Muscle of leg (tissue), 11 donors: ENCODE results near the gene AUP1. TPM values are rescaled to one million over a fixed set of nuclear protein-coding genes. Genes with fewer than 3 reads are reported as not detected.

ENCODE experiments used
- DNase-seq: peaks from one replicate; pipeline ENCODE4 v3.0.0; 2013
- H3K27ac ChIP-seq: one replicate; pipeline ENCODE4 v1.5.1; 2013; ENCODE audit warnings: mild to moderate bottlenecking, low read length, control low read depth
- H3K27me3 ChIP-seq: one replicate; pipeline ENCODE4 v1.6.1; 2013; ENCODE audit warnings: low read length; ENCODE audit not compliant: control insufficient read depth, insufficient read depth
- H3K36me3 ChIP-seq: one replicate; pipeline ENCODE4 v1.6.1; 2013; ENCODE audit warnings: low read length; ENCODE audit not compliant: control insufficient read depth, insufficient read depth
- H3K4me1 ChIP-seq: one replicate; pipeline ENCODE4 v1.6.1; 2013; ENCODE audit warnings: low read length; ENCODE audit not compliant: control insufficient read depth, insufficient read depth
- H3K4me3 ChIP-seq: one replicate; pipeline ENCODE4 v1.5.1; 2013; ENCODE audit warnings: low read length, control low read depth
- H3K9me3 ChIP-seq: replicated peaks from 2 replicates; pipeline ENCODE4 v1.6.1; 2013; ENCODE audit warnings: low read depth, low read length; ENCODE audit not compliant: control insufficient read depth
- WGBS: methylation state at CpG from one replicate; pipeline ENCODE4 v1.1.5; 2013; ENCODE audit warnings: missing lambda C conversion rate; ENCODE audit not compliant: insufficient coverage; 5-methylcytosine and 5-hydroxymethylcytosine counted together
- polyA plus RNA-seq, 8 donors: library from polyadenylated mRNA; unstranded; fragments of 120-200 nt; gene quantifications; one replicate each; pipeline versions ENCODE4 v1.2.1 to v1.2.3, GENCODE V29; 2013; ENCODE audit warnings: inconsistent platforms in 1 of 8, low replicate concordance in 1 of 8; ENCODE audit not compliant: insufficient read length in 8 of 8, insufficient read depth in 1 of 8
- total RNA-seq: library from RNA; stranded (reverse); fragments of 120-200 nt; gene quantifications from one replicate; pipeline ENCODE4 v1.2.4, GENCODE V29; 2013

Gene AUP1
- total and polyA plus RNA-seq, 9 donors, result 58.5 to 84.9 (median 66.2) TPM

DNA sequence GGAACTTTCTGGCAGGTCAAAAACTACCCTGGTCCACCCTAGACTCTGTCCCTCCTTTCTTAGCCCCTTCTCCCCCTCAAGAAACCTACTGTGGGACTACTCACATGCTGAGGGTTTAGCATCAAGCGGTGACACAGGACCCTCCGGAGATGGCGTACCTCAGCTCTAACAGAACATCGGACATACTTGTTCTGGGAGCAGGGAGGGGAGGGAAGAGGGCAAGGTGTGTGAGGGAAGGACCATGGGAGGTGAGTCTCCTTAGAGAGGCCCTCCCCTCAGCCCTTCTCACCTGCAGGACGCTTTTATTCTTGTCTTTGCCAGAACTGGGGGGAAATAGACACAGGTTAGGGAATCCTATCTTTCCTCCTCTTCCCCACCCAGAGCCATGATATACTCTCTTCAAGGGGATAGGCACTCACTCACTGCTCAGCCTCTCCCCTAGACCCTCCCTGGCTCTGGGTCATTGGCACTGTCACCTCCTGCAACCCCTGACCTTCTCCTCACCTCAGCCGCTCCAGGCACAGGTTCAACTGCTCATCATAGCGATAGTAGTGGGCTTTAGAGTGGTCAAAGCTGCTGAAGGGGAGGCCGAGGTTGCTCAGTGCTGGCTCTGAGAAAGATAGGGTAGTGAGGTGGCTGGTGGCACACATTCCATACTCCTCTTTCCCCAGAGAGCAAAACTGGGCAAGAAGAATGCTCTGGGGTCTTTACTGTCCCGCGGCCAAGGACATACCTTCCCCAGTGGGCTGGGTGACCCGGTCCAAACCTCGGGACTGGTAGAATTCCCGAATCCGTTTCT lies 23.9 kb downstream of the AUP1 start:
- Histone ChIP-seq H3K4me3 (no peak overlapping the region), H3K4me1 (peaks cover 50% of the 10 kb centered on the region), H3K27me3 (peaks cover 68% of the 10 kb centered on the region), H3K27ac (no peak overlapping the region), H3K36me3 (peaks cover 16% of the 10 kb centered on the region), H3K9me3 (no peaks in the 10 kb centered on the region)
- DNase-seq, result no peak
- WGBS, result 92% methylated on average over 5 of the region's 14 CpGs

DNA sequence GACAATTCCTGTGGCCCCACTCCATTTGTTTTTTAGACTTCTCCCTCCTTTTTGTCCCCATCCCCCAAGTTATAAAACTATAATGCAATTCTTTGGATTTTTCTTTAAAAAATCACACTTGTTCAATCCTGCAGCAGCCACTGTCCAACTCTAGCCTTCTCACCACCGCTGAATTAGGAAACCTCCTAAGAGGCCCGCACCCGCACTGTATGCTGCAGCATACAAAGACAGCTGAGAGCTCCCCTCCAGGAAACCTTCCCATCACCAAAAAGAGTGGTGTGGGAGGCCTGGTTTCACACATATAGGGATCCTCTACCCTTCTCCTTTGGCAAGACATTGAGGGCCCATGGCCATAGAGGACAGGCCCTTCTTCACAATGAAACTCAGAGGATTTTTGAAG lies 24.9 kb downstream of the AUP1 start:
- WGBS, result 85% methylated on average over 3 of the region's 3 CpGs
- Histone ChIP-seq H3K27ac (no peak overlapping the region), H3K27me3 (peaks cover 71% of the 10 kb centered on the region), H3K36me3 (peaks cover 16% of the 10 kb centered on the region), H3K9me3 (no peaks in the 10 kb centered on the region), H3K4me3 (no peak overlapping the region), H3K4me1 (peaks cover 58% of the 10 kb centered on the region)
- no peak for DNase-seq

DNA sequence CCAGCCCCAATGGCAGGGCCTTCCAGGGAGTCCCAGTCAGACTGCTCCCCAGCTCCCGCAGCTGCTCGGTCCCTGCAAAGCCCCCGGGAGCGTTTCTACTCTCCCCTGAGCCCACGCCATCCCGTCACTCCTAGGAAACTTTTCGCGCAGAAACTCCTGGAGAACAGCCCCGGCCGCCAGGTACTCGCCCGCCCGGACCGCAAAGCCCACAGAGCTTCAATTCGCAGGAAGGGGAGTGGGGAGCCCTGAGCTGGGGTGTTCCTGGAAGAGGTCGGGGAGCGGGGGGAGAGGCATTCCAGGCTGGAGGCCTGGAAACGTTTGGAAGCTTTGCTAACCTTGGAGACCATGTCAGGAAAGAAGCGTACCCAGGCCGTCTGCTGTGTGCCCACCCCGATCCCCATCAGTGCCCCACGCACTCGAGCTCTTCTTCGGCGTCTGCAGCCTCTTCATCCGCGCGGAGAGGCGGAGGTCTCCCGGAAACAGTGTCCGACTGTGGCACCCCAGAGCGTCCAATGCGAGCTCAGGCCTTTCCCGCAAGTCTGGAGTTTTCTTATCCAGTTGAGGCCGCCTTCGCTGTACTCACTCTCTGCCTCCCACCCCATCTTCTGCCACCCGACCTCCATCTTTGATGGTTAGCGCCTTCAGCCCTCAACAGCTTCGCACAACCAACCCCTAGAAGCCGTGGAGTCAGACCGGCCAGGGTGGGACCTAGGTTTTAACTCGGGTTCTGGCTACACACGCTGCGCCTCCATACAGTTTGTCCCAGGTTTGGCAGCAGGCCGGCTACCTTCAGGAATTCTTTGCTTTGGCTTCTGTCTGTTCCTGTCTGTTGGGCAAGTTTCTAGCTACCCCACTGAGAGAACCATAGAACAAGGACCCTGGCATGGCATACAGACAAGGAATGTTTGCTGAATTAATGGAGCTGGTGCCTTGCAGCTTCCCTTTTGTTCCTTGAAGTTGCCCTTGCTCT lies 25.7 kb downstream of the AUP1 start:
- H3K36me3 ChIP-seq, result peaks cover 16% of the 10 kb centered on the region
- H3K9me3 ChIP-seq, result no peaks in the 10 kb centered on the region
- peaks cover 66% of the 10 kb centered on the region for H3K4me1 ChIP-seq
- H3K4me3 ChIP-seq, result peak overlapping the region; percentile 58
- WGBS, result 31% methylated on average over 45 of the region's 45 CpGs
- H3K27me3 ChIP-seq, result peaks cover 77% of the 10 kb centered on the region
- peak overlapping the region; percentile 80 for H3K27ac ChIP-seq
- DNase-seq, result no peak

DNA sequence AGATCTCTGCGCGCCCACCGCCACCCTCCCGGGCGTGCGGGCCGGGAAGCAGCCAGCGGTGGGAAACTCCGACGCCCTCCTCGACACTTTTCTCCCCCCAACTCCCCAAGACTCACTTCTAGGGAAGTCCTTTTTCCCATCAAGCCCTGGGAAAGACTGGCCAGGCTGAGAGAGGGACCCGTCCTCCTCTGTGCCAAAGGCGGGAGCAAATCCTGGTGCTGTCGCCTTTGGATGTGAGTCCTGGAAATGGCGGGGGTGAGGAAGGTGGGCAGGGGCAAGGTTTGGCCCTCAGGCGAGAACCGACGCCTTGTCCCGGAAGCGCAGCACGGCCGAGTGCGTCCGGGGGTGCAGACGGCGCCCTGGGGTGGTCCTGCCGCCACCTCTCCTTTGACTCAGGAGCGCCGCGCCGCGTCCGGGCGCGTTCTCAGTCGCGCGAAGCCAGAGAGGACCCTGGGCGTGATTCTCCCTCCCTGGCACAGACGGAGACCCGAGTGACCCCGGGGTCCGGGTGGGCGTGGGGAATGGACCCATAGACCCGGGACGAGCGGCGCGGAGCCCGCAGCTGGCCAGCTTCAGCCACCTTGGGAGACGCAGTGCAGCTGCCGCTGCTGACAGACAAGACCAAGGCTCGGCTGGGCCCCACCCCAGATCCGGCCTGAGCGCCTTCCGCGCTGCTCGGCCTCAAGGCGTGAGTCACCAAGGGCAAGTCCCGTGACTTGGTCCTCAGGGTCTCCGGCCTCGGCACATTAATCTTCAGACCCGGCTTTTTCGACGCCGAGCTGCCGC lies 26.6 kb downstream of the AUP1 start:
- peaks cover 77% of the 10 kb centered on the region for H3K27me3 ChIP-seq
- H3K36me3 ChIP-seq, result peaks cover 16% of the 10 kb centered on the region
- peak; percentile 90 for DNase-seq
- peaks cover 69% of the 10 kb centered on the region for H3K4me1 ChIP-seq
- peak overlapping the region; percentile 80 for H3K27ac ChIP-seq
- under 1% methylated on average over 58 of the region's 67 CpGs for WGBS
- peak overlapping the region; percentile 58 for H3K4me3 ChIP-seq
- no peaks in the 10 kb centered on the region for H3K9me3 ChIP-seq

DNA sequence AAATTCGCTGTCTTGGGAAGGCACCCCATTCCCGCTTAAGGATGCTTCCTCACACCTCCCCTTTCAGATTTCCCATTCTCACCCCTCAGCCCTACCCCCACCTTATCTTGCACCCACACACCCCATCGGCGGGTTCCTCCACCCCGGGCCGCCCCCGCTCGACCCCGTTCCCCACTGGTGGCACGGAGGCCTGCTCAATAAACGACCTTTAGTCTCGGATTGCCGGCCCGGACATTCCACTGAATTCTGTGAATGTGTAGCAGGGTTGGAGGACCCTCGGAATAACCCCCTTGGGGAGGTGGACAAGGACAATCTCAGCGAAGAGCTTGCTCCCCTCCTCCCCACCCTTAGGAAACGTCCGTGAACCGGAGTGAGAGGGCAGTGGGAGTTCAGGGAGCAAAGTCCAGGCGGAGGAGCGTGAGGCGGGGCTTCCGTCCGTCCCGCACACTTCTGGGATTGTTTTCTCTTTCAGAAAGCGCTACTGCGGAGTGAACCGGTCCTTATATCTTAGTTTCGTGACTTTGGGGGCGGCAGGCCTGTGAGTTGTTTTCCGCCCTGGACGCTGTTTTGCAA lies 27.3 kb downstream of the AUP1 start:
- Histone ChIP-seq H3K36me3 (peaks cover 16% of the 10 kb centered on the region), H3K27ac (peak overlapping the region; percentile 80), H3K27me3 (peaks cover 82% of the 10 kb centered on the region), H3K4me1 (peaks cover 74% of the 10 kb centered on the region), H3K4me3 (peak overlapping the region; percentile 58), H3K9me3 (no peaks in the 10 kb centered on the region)
- DNase-seq, result peak; percentile 47
- 11% methylated on average over 20 of the region's 32 CpGs for WGBS

DNA sequence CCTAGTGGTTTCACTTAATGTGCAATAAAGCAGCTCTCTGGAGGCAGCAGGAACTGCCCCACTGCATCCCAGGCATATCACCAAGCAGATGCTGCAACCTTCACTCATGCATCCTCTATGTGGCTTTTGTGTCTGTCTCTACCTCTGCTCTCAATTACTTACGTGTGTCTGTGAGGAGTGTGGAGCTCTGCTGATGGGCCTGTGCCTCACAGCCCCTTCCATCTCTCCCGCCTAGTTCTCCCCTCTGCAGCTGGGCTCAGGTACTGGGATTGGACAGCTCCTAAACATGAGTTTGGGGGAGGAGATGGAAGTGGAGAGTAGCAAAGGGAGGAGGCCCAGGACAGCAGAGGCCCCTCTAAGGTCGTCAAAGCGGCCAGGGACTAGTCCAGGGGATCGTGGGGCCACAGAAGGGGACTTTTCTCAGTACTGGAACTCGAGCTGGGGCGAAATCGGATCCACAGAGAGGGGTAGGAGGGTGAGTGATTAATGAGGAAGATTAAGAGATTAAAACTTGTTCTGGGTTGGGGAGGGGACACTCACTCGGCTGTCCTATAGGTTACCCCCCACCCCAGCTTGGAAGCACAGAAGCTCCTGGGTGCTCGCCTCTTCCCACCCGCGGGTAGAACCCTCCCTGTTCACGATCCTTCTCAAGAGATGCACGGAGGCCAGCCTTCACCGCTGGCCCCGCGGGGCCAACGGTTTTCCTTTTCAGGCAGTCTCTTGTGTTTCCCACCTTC lies 28.0 kb downstream of the AUP1 start:
- H3K9me3 ChIP-seq, result no peaks in the 10 kb centered on the region
- H3K27me3 ChIP-seq, result peaks cover 87% of the 10 kb centered on the region
- no peak overlapping the region for H3K4me3 ChIP-seq
- peak overlapping the region; percentile 80 for H3K27ac ChIP-seq
- WGBS, result 39% methylated on average over 15 of the region's 18 CpGs
- DNase-seq, result peak; percentile 57
- H3K4me1 ChIP-seq, result peaks cover 69% of the 10 kb centered on the region
- peaks cover 14% of the 10 kb centered on the region for H3K36me3 ChIP-seq

DNA sequence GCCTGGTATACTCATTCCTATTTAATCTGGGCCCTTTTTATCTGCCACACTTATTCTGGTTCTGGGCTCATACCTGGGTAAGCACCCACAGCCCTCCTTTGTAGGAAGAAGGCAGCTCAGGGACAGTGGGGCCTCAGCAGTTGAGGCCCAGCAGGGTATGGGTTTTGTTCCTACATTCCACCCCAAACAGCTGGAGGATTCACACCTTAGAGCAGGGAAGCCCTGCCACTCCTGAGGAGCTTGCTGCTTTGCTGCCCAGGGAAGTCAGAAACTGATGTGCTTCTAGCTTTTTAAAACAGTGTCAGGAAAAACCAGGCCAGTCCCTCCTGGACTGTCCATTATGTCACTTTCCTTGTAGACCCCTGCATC lies 28.9 kb downstream of the AUP1 start:
- Histone ChIP-seq H3K4me3 (no peak overlapping the region), H3K4me1 (peaks cover 61% of the 10 kb centered on the region), H3K27me3 (peaks cover 85% of the 10 kb centered on the region), H3K36me3 (peaks cover 8% of the 10 kb centered on the region), H3K27ac (no peak overlapping the region), H3K9me3 (no peaks in the 10 kb centered on the region)
- DNase-seq, result no peak

DNA sequence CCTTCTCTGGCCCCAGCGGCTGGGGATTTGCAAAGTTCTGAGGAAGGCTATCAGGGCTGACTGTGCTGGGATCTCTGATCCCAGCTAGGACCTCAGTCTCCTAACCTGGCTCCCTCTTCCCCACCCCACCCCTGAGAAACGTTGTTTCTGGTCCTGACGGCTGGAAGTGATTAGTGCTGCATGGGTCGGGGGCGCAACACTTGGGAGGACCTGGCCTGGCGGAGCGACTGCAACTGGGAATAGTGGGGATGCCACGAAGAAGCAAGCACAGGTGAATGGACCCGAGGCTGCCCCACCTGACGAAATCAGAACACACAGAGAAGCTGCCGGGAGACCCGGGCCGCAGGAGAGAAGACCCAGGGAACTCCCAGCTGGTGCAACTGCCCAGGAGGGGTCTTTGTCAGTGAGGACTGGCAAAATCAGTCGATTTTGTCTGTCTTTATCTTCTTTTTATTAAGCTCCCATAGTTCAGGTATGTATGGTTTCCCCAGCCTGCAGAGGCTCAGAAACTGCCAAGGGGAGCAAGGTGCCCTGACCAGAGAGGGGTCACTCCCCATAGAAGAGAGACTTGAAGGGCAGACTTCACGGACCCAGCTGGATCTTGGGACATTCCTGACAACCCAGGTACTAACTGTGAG lies 29.4 kb downstream of the AUP1 start:
- H3K27me3 ChIP-seq, result peaks cover 85% of the 10 kb centered on the region
- H3K4me3 ChIP-seq, result peak overlapping the region; percentile 42
- no peak overlapping the region for H3K27ac ChIP-seq
- H3K36me3 ChIP-seq, result peaks cover 6% of the 10 kb centered on the region
- H3K9me3 ChIP-seq, result no peaks in the 10 kb centered on the region
- peaks cover 60% of the 10 kb centered on the region for H3K4me1 ChIP-seq
- 20% methylated on average over 9 of the region's 15 CpGs for WGBS
- DNase-seq, result no peak
